ENCODE results near the gene FCN1. TPM values are rescaled to one million over a fixed set of nuclear protein-coding genes. Genes with fewer than 3 reads are reported as not detected.

The FCN1 gene
- total and polyA plus RNA-seq, 3 donors from 2014 or later = 0.19 to 8.0 TPM; not detected in 1

DNA sequence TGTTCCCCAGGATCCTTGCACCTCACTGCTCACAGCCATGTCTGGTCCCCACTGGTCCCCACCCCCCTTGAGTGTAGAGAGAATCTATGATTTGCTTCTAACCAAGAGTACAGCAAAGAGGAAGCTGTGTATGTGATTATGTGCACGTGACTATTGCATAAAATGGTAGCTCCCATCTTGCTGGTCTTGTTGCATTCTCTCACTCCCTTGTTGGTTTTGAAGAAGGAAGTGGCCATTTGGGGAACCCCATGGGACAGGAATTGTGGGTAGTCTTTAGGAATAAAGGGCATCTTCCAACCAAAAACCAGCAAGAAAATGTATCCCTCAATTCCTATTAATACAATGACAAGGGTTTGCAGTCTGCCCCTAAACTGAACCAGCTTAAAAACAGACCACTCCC lies 42.3 kb downstream of the FCN1 start:
- H3K4me3 ChIP-seq = no peak overlapping the region
- H3K27me3 ChIP-seq = no peaks in the 10 kb centered on the region
- no peaks in the 10 kb centered on the region for H3K9me3 ChIP-seq
- 83 to 95% methylated on average over 1 of the region's 1 CpG for WGBS, 2 donors
- no peaks in the 10 kb centered on the region for H3K36me3 ChIP-seq (ENCODE audit: low read depth, missing control alignments)
- peaks cover 5% of the 10 kb centered on the region for H3K4me1 ChIP-seq
- intact Hi-C loops (cut with DNase I; ENCODE audit: low total_unique reads) = no loop called here
- no peak for DNase-seq
- no peak overlapping the region for H3K27ac ChIP-seq
- TF ChIP-seq, protein P1, sequence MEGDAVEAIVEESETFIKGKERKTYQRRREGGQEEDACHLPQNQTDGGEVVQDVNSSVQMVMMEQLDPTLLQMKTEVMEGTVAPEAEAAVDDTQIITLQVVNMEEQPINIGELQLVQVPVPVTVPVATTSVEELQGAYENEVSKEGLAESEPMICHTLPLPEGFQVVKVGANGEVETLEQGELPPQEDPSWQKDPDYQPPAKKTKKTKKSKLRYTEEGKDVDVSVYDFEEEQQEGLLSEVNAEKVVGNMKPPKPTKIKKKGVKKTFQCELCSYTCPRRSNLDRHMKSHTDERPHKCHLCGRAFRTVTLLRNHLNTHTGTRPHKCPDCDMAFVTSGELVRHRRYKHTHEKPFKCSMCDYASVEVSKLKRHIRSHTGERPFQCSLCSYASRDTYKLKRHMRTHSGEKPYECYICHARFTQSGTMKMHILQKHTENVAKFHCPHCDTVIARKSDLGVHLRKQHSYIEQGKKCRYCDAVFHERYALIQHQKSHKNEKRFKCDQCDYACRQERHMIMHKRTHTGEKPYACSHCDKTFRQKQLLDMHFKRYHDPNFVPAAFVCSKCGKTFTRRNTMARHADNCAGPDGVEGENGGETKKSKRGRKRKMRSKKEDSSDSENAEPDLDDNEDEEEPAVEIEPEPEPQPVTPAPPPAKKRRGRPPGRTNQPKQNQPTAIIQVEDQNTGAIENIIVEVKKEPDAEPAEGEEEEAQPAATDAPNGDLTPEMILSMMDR (IDR thresholded peaks at IDR 0.05) = no peak
- TF ChIP-seq POLR2A (IDR thresholded peaks at IDR 0.05) = no peak

DNA sequence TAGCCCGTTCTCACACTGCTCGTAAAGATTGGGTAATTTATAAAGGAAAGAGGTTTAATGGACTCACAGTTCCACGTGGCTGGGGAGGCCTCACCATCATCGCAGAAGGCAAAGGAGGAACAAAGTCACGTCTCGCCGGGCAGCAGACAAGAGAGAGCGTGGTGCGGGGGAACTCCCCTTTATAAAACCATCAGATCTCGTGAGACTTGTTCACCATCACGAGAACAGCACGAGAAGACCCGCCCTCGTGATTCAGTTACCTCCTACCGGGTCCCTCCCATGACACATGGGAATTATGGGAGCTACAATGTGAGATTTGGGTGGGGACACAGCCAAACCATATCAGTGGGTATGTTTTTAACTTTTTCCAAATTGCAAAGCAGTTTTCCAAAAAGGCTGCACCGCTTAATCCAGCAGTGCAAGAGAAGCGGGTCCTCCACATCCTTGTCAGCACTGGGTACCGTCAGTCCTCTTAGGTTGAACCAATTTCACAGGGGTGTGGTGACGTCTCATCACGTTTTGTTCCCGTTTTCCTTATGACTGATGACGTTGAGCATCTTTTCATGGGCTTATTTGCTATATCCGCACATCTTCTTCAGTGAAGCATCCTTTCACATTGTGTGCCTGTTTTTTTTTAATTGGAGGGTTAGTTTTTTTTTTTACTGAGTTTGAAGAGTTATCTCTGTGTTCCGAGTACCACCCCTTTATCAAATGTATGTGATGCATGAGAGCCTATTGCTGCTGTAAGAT lies 45.1 kb downstream of the FCN1 start:
- TF ChIP-seq, protein P1 (IDR thresholded peaks at IDR 0.05) = no peak
- no peak for TF ChIP-seq POLR2A (IDR thresholded peaks at IDR 0.05)
- no peaks in the 10 kb centered on the region for H3K27me3 ChIP-seq
- WGBS, 2 donors = 82 to 92% methylated on average over 24 of the region's 24 CpGs
- H3K4me1 ChIP-seq = no peaks in the 10 kb centered on the region
- no peak overlapping the region for H3K4me3 ChIP-seq
- H3K36me3 ChIP-seq (ENCODE audit: low read depth, missing control alignments) = no peaks in the 10 kb centered on the region
- no peaks in the 10 kb centered on the region for H3K9me3 ChIP-seq
- peak; percentile 13 for DNase-seq
- intact Hi-C loops (cut with DNase I; ENCODE audit: low total_unique reads) = no loop called here
- no peak overlapping the region for H3K27ac ChIP-seq

DNA sequence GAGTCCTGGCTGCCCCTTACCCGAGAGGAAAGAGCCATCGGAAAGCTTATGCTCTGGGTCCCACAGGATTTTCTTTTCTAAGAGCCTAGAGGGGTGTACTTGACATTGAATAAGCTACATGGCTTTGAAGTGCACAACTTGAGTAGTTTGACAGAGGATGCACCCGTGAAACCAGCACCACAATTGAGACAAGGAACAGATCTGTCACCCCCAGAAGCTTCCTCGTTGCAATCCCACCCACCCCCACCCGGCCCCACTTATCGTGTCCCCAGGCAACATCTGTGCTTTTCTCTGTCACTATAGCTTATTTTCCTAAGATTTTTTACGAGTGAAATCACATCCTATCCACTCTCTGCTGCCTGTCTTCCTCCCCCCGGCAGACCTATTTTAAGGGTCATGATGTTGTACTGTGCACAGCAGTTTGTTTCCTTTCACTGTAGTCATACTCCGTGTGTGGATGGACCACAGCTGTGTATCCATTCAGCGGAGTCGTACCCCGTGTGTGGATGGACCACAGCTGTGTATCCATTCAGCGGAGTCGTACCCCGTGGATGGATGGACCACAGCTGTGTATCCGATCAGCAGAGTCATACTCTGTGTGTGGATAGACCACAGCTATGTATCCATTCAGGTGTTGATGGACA lies 45.9 kb downstream of the FCN1 start:
- no peak overlapping the region for H3K27ac ChIP-seq
- H3K27me3 ChIP-seq = no peaks in the 10 kb centered on the region

DNA sequence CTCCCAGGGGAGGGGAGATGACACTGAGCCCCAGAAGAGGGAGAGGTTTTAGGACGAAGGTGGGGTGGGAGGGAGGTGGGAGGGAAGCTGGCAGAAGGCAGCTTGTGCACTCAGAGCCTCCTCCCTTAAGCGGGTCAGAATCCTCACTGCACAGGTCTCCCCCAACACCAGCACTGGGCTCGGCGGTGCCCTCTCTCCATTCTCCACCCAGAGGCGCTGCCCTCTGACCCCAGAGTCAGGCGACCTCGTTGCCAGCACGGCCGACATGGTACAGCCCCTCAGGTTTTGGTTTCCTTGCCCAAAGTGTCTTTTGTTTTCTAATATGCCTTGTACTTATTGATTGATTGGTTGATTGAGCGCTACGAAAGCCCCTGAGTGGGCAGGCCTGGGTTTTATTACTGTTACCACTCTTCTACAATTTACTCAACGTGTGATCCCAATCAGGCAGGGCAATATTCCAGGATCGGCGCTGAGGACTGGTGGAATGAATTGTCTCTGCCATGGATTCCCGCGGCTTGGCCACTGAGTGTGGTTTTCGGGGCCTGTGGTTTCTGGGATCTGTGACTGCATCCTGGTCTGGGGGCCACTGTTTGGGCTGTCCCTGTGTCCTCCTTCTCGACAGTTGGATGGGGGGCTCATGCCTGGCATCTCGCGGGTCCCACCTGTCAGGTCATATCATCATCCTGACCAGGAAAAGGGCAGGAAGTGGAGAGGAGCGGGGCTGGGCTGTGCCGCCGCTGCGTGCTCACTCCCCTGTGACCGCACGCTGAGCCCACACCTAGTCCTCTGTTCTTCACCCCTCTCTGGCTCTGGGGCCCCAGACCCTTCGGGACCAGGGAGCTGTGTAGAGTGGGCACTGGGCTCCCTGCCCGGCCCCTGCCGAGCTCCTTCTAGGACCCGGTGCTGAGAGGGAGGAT lies 46.7 kb downstream of the FCN1 start:
- no peaks in the 10 kb centered on the region for H3K27me3 ChIP-seq
- H3K9me3 ChIP-seq = no peaks in the 10 kb centered on the region
- H3K36me3 ChIP-seq (ENCODE audit: low read depth, missing control alignments) = no peaks in the 10 kb centered on the region
- intact Hi-C loops (cut with DNase I; ENCODE audit: low total_unique reads) = no loop called here
- TF ChIP-seq, protein P1 (IDR thresholded peaks at IDR 0.05) = no peak
- TF ChIP-seq POLR2A (IDR thresholded peaks at IDR 0.05) = no peak
- 83 to 89% methylated on average over 26 to 30 of the region's 30 CpGs for WGBS, 2 donors
- H3K4me3 ChIP-seq = no peak overlapping the region
- no peak overlapping the region for H3K27ac ChIP-seq
- peak; percentile 10 for DNase-seq
- H3K4me1 ChIP-seq = no peaks in the 10 kb centered on the region

More for the DNA sequence above, 45.9 kb downstream of the FCN1 start:
- Histone ChIP-seq H3K36me3 (ENCODE audit: low read depth, missing control alignments) (no peaks in the 10 kb centered on the region), H3K9me3 (no peaks in the 10 kb centered on the region), H3K4me1 (no peaks in the 10 kb centered on the region), H3K4me3 (no peak overlapping the region)
- intact Hi-C loops (cut with DNase I; ENCODE audit: low total_unique reads) = no loop called here
- no peak for TF ChIP-seq POLR2A (IDR thresholded peaks at IDR 0.05)
- TF ChIP-seq, protein P1 (IDR thresholded peaks at IDR 0.05) = no peak
- peak; percentile 4 for DNase-seq
- 80 to 84% methylated on average over 16 of the region's 16 CpGs for WGBS, 2 donors

Measured in testis (tissue), 3 donors.